ENCODE data around the gene CPPED1. TPM values are rescaled to one million over a fixed set of nuclear protein-coding genes. Genes with fewer than 3 reads are reported as not detected.

The CPPED1 gene
- total RNA-seq, 1 donor: 11.1 TPM

Small RNA genes within 50 kb of the gene (small RNA-seq; reads per million reads assigned to genes)
- gene MIR4718: not detected
- gene RF00443: not detected

Other genes starting within 250 kb of the CPPED1 start
- not detected in 2 replicates for gene SHISA9, start 97.7 kb upstream of the CPPED1 start, total RNA-seq (ENCODE audit: low replicate concordance)

Data from fibroblast of the aortic adventitia (primary cell).